ENCODE results near the gene TSGA10IP.

Gene TSGA10IP

GRCh38 chr11:66008468-66009101, 63.3 kb downstream of the TSGA10IP start:
- DNase-seq, result no peak
- no peak overlapping the region for H3K27ac ChIP-seq
- H3K27me3 ChIP-seq, result no peaks in the 10 kb centered on the region
- peaks cover 9 to 30% (median 14%) of the 10 kb centered on the region in 3 donors for H3K36me3 ChIP-seq
- no peak overlapping the region for H3K4me3 ChIP-seq
- intact Hi-C loops (cut with DNase I; ENCODE audit: low total_unique reads), result no loop called here
- H3K9me3 ChIP-seq, result no peaks in the 10 kb centered on the region
- TF ChIP-seq CTCF (IDR thresholded peaks at IDR 0.05), result no peak
- peaks cover 0 to 32% (median 23%) of the 10 kb centered on the region in 4 donors for H3K4me1 ChIP-seq
